HFF-Myc (cell line): ENCODE data around the gene GPHN.

Experiments used
- DNase-seq: peaks from one replicate; pipeline ENCODE4 v3.0.0-alpha.2; 2011; ENCODE audit warnings: low read depth; ENCODE audit errors: extremely low read depth
- H3K4me3 ChIP-seq: replicated peaks from 2 replicates; pipeline ENCODE4 v1.5.1; 2011; ENCODE audit warnings: low read depth, mild to moderate bottlenecking, control low read depth, low read length
- CTCF ChIP-seq: IDR thresholded peaks from 2 replicates; pipeline ENCODE4 v1.5.1; 2012; ENCODE audit warnings: mild to moderate bottlenecking, low read depth, low read length, control low read depth; ENCODE audit errors: missing control alignments

GPHN gene

DNA sequence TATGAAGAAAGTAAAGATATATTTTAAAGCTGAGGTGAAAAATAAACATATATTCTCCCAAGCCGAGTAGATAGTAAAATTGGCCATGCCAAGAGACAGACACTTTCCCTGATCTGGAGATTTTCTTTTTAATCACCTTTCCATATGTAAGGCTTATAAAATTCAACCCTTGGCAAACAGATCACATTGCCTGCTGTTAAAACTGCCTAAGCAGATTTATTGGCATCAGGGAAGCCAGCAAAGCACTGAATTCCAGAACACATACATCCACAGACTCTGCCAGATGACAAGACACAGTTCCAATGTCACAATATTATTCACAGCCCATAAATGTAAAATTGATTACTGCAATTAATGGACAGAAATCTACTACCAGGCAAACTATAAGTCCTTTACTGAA is 603.1 kb downstream of the GPHN start:
- DNase-seq, result no peak
- H3K4me3 ChIP-seq, result no peak overlapping the region
- TF ChIP-seq CTCF, result no peak

DNA sequence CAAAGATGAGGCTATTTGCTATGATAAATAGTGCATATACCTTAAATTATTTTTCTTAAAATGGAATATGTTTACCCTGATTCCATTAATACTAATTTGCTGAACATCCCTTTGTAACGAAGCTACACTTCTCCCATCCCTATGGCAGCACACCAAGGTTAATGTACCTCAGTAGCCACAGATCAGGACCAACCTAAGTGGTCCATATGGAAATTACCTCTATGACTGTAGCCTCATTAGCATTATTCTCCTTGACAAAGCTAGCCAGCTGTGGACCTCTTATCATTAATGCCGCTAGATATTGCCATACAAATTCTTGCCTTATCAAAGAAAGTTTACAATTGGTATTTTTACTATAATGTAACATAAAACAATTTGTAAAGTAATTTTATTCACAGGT is 604.4 kb downstream of the GPHN start:
- no peak for TF ChIP-seq CTCF
- H3K4me3 ChIP-seq, result no peak overlapping the region
- no peak for DNase-seq

DNA sequence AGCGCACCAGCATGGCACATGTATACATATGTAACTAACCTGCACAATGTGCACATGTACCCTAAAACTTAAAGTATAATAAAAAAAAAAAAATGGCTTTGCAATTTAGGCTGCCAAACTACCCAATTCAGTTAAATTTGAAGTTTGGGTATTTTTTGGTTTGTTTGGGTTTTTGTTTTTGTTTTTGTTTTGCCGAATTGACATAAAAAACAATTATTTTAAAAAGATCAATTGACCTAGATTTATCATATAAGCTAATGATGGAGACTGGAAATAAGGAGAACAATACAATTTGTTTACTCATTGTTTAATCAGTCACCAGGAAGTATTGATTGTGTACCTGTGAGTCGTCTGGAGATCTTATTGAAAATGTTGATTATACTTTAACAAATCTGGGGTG is 619.2 kb downstream of the GPHN start:
- TF ChIP-seq CTCF, result no peak
- DNase-seq, result no peak
- H3K4me3 ChIP-seq, result no peak overlapping the region

GRCh38 chr14:67129768-67130167 is 621.8 kb downstream of the GPHN start:
- DNase-seq, result no peak
- no peak for TF ChIP-seq CTCF
- H3K4me3 ChIP-seq, result no peak overlapping the region

GRCh38 chr14:67131691-67132090 is 623.7 kb downstream of the GPHN start:
- DNase-seq, result no peak
- no peak overlapping the region for H3K4me3 ChIP-seq
- TF ChIP-seq CTCF, result no peak

DNA sequence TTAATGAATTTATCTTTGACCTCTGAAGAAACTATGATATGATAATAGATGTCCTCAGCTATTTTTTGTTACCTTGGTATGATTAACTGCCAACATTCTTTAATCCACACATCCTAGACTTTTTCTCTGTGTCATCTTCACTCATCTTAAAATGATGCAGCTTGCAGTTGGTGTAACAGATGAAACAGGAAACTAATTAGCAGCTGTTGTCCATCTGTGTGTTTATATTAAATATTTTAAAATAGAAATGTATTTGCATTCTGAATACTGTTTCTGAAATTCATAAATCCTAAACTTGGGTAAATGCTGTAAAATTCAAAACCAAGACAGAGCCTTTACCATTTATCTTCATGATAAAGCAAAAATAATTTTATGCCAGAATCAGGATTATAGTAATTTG is 625.2 kb downstream of the GPHN start:
- TF ChIP-seq CTCF, result no peak
- no peak for DNase-seq
- H3K4me3 ChIP-seq, result no peak overlapping the region
